Suprapubic skin (tissue), 3 donors: ENCODE results near the gene GRIA2.

Experiments used
- CTCF ChIP-seq, 2 donors: fragments of 200-600 bp in 1 of 2; fragments of 450-650 bp in 1 of 2; sonication (generic) in 1 of 2; IDR thresholded peaks; one replicate each; pipeline ENCODE4 v1.5.1; 2016 to 2019; ENCODE audit warnings: antibody characterized with exemption in 2 of 2, mild to moderate bottlenecking in 1 of 2, moderate library complexity in 1 of 2
- POLR2AphosphoS5 ChIP-seq, 3 donors: sonication (generic); formaldehyde crosslinking; IDR thresholded peaks; one replicate each; pipeline ENCODE4 v1.6.1; 2017; ENCODE audit warnings: antibody characterized with exemption in 3 of 3

- TF ChIP-seq CTCF (IDR thresholded peaks at IDR 0.05) (no peak), POLR2AphosphoS5 (IDR thresholded peaks at IDR 0.05) (no peak)
Observed at GRCh38 chr4:157389741-157390140, 169.2 kb downstream of the GRIA2 start.
